NCI-H748 (cell line): Measurements from ENCODE around the gene AKTIP.

Experiments used
- DNase-seq: peaks from one replicate; lab custom pipeline; 2025; ENCODE audit not compliant: unreplicated experiment; lab: John Stamatoyannopoulos, UW

AKTIP gene

GRCh38 chr16:53484542-53484941, 18.5 kb downstream of the AKTIP start:
- DNase-seq, result no peak

DNA sequence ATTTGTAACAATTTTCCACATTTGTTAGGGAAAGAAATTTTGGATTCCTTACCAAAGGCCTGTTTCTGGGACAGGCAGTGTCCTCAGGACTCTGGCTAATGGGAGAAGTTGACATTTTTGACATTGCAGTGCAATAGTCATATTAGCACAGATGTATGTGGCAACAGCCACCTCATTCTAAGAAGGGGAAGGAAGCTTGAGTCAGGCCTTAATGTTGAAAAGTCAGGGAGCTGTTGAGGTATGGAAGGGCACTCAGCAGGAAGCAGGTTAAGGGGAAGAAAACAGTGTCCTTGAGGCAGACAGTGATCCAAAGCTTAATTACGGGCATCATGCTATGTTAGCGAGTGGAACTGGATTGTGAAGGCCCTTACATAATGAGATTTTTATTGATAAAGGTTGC, 20.9 kb downstream of the AKTIP start:
- no peak for DNase-seq

DNA sequence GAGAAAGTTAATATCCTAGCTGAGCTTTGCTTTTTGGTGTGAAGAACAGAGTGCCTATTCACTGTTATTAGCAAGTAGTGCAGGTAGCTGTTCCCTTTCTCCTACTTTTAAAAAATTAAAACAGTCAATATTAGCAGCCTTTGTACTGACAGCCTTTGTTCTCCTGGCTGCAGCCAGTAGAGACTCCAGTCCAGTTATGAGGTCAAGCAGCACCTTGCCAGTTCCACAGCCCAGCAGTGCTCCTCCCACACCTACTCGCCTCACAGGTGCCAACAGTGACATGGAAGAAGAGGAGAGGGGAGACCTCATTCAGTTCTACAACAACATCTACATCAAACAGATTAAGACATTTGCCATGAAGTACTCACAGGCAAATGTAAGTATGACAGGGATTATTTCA, 22.6 kb downstream of the AKTIP start:
- DNase-seq, result no peak

- DNase-seq, result no peak
Measured at GRCh38 chr16:53478965-53479364, 24.0 kb downstream of the AKTIP start.

GRCh38 chr16:53476867-53477266, 26.1 kb downstream of the AKTIP start:
- no peak for DNase-seq

DNA sequence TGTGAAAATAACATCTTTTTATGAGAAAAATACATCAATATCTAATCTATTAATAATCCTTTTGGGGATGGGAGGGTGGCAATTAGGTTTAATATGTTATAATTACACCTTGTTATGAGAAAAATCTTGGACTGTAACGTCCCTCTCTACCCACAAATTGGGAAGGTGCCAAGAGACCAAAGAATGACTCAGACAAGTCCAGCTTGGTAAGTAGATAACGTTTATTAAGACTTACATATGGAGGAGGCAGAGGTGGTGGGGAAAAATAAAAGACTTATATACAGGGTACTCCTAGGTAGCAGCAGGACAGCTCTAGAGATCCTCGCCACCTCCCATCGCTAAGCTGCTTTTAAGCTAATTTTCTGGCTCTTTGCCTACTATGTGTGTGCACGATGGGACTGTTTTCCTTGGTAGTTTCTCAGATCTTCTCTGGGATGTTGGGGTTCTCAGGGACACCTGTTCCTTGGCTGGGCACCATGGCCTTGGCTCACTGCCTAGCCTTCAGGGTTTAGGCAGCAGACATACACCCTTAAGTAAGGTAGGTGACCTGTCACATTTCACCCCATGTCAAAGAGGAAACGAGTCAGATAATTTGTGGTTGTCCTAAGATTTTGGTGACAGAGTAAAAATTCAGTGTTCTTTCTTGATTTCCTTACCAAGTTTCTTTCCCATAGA, 37.3 kb downstream of the AKTIP start:
- DNase-seq, result no peak

- DNase-seq, result no peak
Measured at GRCh38 chr16:53458635-53459034, 44.4 kb downstream of the AKTIP start.

- DNase-seq, result no peak
Measured at GRCh38 chr16:53457670-53458069, 45.3 kb downstream of the AKTIP start.

GRCh38 chr16:53456625-53457024, 46.4 kb downstream of the AKTIP start:
- no peak for DNase-seq

- DNase-seq, result no peak
Measured at GRCh38 chr16:53453928-53454327, 49.1 kb downstream of the AKTIP start.

GRCh38 chr16:53449816-53450517, 53.0 kb downstream of the AKTIP start:
- no peak for DNase-seq

GRCh38 chr16:53446090-53446489, 56.9 kb downstream of the AKTIP start:
- no peak for DNase-seq

DNA sequence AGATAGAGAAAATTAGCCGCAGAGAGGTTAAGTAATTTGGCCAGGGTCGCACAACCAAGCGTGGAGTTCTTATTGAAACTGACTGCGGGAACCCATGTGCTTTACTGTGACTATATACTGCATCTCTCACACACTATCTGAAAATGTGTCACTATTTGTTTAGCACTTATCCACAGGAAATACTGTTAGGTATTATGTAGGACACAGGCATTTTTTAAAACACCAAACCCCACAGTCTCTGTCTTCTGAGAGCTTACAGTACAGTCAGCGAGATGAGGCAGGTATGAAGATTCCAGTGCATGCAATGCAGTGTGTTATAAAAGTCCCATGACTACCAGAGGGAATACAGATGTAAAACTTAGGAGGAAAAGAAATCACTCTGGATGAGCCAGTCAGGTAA, 57.5 kb downstream of the AKTIP start:
- DNase-seq, result no peak
